ENCODE results near the gene TEAD3.

- TF ChIP-seq POLR2A (IDR thresholded peaks at IDR 0.05; ENCODE audit: low read length) (no peak), GATA1 (IDR thresholded peaks at IDR 0.05; ENCODE audit: low read depth, low read length) (no peak)
Observed at GRCh38 chr6:35495258-35496035, 1.4 kb downstream of the TEAD3 start.

Measured in erythroblast (primary cell).